PFSK-1 (cell line): ENCODE measurements around the gene AMPD2.

Source experiments
- FOXP2 ChIP-seq: optimal IDR thresholded peaks from 2 replicates; pipeline ENCODE3; 2011; ENCODE audit warnings: borderline replicate concordance, control low read depth, inconsistent platforms; ENCODE audit not compliant: insufficient read depth; ENCODE audit errors: extremely low read length, extremely low read depth
- POLR2AphosphoS5 ChIP-seq: IDR thresholded peaks from 2 replicates; pipeline ENCODE4 v1.6.1; 2012; ENCODE audit warnings: low read depth, mild to moderate bottlenecking, control low read depth, low read length, moderate library complexity
- SIN3A ChIP-seq: IDR thresholded peaks from 2 replicates; pipeline ENCODE4 v1.6.1; 2012; ENCODE audit warnings: mild to moderate bottlenecking, low read length, moderate library complexity, borderline replicate concordance; ENCODE audit not compliant: insufficient read depth
- TAF1 ChIP-seq: IDR thresholded peaks from 2 replicates; pipeline ENCODE4 v1.6.1; 2012; ENCODE audit warnings: low read length, control low read depth, borderline replicate concordance; ENCODE audit not compliant: insufficient read depth
- TF ChIP-seq, protein P1 (sequence below), 2 experiments: IDR thresholded peaks; 2 replicates each; pipeline versions ENCODE4 v1.6.1 to v1.8.0; 2011 to 2012; ENCODE audit warnings: low read depth in 2 of 2, low read length in 2 of 2, control low read depth in 1 of 2, inconsistent platforms in 1 of 2, mild to moderate bottlenecking in 1 of 2, moderate library complexity in 1 of 2; ENCODE audit not compliant: insufficient read depth in 1 of 2

The AMPD2 gene

DNA sequence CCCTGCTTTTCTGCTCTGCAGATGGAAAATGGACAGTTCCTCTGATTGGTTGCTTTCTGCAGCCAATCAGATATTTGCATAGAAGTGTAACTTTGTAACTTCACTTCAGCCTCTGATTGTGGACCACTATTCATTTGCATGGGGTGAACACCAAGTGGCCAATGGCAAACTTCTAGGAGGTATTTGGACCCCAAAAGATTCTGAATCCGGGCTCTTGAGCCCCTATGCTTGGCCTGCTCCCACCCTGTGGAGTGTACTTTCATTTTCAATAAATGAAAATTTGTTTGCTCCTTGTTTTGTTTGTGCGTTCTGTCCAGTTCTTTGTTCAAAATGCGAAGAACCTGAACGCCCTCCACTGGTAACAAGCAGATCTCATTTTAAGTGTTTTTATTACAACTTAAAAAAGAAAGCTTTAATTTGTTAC lies 29.9 kb downstream of the AMPD2 start:
- TF ChIP-seq POLR2AphosphoS5: no peak
- TF ChIP-seq, protein P1, sequence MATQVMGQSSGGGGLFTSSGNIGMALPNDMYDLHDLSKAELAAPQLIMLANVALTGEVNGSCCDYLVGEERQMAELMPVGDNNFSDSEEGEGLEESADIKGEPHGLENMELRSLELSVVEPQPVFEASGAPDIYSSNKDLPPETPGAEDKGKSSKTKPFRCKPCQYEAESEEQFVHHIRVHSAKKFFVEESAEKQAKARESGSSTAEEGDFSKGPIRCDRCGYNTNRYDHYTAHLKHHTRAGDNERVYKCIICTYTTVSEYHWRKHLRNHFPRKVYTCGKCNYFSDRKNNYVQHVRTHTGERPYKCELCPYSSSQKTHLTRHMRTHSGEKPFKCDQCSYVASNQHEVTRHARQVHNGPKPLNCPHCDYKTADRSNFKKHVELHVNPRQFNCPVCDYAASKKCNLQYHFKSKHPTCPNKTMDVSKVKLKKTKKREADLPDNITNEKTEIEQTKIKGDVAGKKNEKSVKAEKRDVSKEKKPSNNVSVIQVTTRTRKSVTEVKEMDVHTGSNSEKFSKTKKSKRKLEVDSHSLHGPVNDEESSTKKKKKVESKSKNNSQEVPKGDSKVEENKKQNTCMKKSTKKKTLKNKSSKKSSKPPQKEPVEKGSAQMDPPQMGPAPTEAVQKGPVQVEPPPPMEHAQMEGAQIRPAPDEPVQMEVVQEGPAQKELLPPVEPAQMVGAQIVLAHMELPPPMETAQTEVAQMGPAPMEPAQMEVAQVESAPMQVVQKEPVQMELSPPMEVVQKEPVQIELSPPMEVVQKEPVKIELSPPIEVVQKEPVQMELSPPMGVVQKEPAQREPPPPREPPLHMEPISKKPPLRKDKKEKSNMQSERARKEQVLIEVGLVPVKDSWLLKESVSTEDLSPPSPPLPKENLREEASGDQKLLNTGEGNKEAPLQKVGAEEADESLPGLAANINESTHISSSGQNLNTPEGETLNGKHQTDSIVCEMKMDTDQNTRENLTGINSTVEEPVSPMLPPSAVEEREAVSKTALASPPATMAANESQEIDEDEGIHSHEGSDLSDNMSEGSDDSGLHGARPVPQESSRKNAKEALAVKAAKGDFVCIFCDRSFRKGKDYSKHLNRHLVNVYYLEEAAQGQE (IDR thresholded peaks at IDR 0.05; ENCODE audit: insufficient read depth in 1 of 2, low read depth in 2 of 2, low read length in 2 of 2): no peak
- no peak for TF ChIP-seq TAF1
- no peak for TF ChIP-seq SIN3A
- TF ChIP-seq FOXP2: no peak

DNA sequence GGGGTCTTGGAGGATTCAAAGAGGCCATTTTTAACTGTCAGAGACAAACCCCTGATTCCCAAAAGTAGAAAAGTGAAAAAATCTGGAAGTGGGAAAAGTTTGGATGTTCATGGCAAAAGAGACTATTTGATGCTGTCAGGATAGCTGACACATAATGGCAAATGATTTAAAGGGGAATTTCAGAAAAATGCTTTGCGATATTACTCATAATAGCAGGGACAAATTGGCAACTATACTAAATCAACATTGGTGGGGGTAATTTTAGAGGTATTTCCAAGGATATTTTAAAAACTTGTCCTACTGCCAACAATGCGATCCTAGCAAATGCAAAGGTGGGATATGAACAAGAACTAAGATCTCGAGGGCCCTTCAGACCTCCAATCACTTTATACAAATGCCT lies 31.0 kb downstream of the AMPD2 start:
- TF ChIP-seq, protein P1 (IDR thresholded peaks at IDR 0.05; ENCODE audit: insufficient read depth in 1 of 2, low read depth in 2 of 2, low read length in 2 of 2): no peak
- TF ChIP-seq TAF1 (no peak), POLR2AphosphoS5 (no peak), SIN3A (no peak), FOXP2 (no peak)

DNA sequence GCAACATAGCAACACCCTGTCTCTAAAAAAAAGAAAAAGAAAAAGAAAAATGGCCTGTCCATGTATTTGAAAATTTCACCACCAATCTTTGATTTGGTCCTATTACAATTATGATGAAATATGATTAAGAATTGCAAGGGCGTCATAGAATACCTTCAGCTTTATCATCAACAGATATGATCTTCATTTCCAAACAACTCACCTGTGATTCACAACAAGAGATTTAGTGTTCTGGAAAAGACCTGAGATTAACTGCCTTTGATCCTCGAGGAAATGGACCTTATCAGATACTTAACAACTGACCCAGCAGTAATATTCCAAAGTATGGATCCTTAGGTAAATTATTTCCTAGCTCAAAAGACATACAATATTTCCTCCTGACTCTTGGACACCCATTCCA lies 32.8 kb downstream of the AMPD2 start:
- TF ChIP-seq TAF1 (no peak), FOXP2 (no peak), POLR2AphosphoS5 (no peak), SIN3A (no peak)
- TF ChIP-seq, protein P1 (IDR thresholded peaks at IDR 0.05; ENCODE audit: insufficient read depth in 1 of 2, low read depth in 2 of 2, low read length in 2 of 2): no peak

DNA sequence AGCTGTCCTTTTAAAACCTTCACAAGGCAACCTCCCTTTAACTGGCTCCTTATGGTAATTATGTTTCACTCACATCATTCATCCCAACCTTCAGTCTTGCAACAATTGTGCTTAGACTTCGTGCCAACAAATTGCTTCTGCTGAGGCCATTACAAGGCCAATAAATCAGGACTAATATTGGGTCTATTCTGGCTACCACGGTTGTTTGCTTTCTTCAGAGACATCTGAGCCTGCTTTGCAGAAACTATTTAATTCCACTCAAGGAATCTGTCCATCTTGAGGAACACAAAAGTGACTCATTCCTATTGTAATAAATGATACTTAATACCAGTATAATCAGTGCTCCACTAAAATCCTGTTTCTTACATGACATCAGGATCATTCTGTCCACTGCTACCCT lies 33.7 kb downstream of the AMPD2 start:
- no peak for TF ChIP-seq POLR2AphosphoS5
- no peak for TF ChIP-seq SIN3A
- TF ChIP-seq, protein P1 (IDR thresholded peaks at IDR 0.05; ENCODE audit: insufficient read depth in 1 of 2, low read depth in 2 of 2, low read length in 2 of 2): no peak
- no peak for TF ChIP-seq FOXP2
- no peak for TF ChIP-seq TAF1

DNA sequence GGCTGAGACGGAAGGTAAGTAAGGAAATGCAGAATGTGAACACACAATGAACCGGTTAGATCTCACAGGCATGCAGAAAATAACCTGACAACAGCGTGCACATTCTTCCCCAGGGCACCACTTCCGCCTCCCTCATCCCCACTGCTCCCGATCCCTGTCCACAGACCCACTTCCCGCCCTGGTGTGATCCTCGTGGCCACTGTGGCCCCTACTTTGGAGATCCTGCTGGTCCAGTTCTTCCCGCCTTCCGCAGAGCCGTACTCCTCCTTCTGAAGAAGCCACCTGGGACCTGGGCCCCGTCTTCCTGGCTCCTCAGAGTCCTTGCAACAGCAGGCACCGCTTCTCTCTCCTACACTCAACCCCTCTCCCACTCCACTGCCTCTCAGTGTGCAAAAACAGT lies 34.9 kb downstream of the AMPD2 start:
- TF ChIP-seq SIN3A (no peak), TAF1 (no peak), FOXP2 (no peak), POLR2AphosphoS5 (no peak)
- TF ChIP-seq, protein P1 (IDR thresholded peaks at IDR 0.05; ENCODE audit: insufficient read depth in 1 of 2, low read depth in 2 of 2, low read length in 2 of 2): no peak
